Measurements from ENCODE around the gene SBF1. TPM values are rescaled to one million over a fixed set of nuclear protein-coding genes. Genes with fewer than 3 reads are reported as not detected.

The SBF1 gene
- total and polyA plus RNA-seq, 4 donors = 30.1 to 76.9 (median 34.2) TPM

GRCh38 chr22:50490531-50491308, 15.9 kb upstream of the SBF1 start:
- WGBS, 2 donors = 39 to 47% methylated on average over 27 of the region's 27 CpGs
- no peak for ATAC-seq (ENCODE audit: insufficient read depth, low FRiP score)
- TF ChIP-seq CTCF (IDR thresholded peaks at IDR 0.05; ENCODE audit: control extremely low read depth, extremely low read depth) = no peak

GRCh38 chr22:50489363-50490243, 14.8 kb upstream of the SBF1 start:
- H3K4me3 ChIP-seq = peak overlapping the region; percentile 2
- no peak for ATAC-seq (ENCODE audit: insufficient read depth, low FRiP score)
- H3K36me3 ChIP-seq (ENCODE audit: control insufficient read depth in 4 of 4, insufficient read depth in 4 of 4, low read length in 4 of 4) = no peaks in the 10 kb centered on the region
- no peak for TF ChIP-seq CTCF (IDR thresholded peaks at IDR 0.05; ENCODE audit: control extremely low read depth, extremely low read depth)
- no peak for DNase-seq
- no peak overlapping the region for H3K27ac ChIP-seq (ENCODE audit: low read depth in 1 of 2, low read length in 1 of 2)
- H3K9me3 ChIP-seq (ENCODE audit: control insufficient read depth in 4 of 4, insufficient read depth in 3 of 4, low read length in 3 of 4) = no peaks in the 10 kb centered on the region
- no peak overlapping the region for H3K9ac ChIP-seq (ENCODE audit: insufficient read depth in 1 of 2, low read length in 2 of 2)
- H3K27me3 ChIP-seq (ENCODE audit: control insufficient read depth in 3 of 3, insufficient read depth in 3 of 3, low read length in 2 of 3) = peaks cover 0 to 7% (median 0%) of the 10 kb centered on the region in 3 donors
- no peaks in the 10 kb centered on the region for H3K4me1 ChIP-seq (ENCODE audit: control insufficient read depth in 5 of 5, insufficient read depth in 5 of 5, low read length in 5 of 5)
- WGBS, 2 donors = 80 to 86% methylated on average over 29 to 31 of the region's 31 CpGs

More at GRCh38 chr22:50490531-50491308, 15.9 kb upstream of the SBF1 start:
- Histone ChIP-seq H3K27me3 (ENCODE audit: control insufficient read depth in 3 of 3, insufficient read depth in 3 of 3, low read length in 2 of 3) (peaks cover 0 to 7% (median 0%) of the 10 kb centered on the region in 3 donors), H3K4me3 (no peak overlapping the region), H3K36me3 (ENCODE audit: control insufficient read depth in 4 of 4, insufficient read depth in 4 of 4, low read length in 4 of 4) (no peaks in the 10 kb centered on the region), H3K9ac (ENCODE audit: insufficient read depth in 1 of 2, low read length in 2 of 2) (no peak overlapping the region), H3K27ac (ENCODE audit: low read depth in 1 of 2, low read length in 1 of 2) (no peak overlapping the region), H3K9me3 (ENCODE audit: control insufficient read depth in 4 of 4, insufficient read depth in 3 of 4, low read length in 3 of 4) (no peaks in the 10 kb centered on the region), H3K4me1 (ENCODE audit: control insufficient read depth in 5 of 5, insufficient read depth in 5 of 5, low read length in 5 of 5) (no peaks in the 10 kb centered on the region)
- no peak for DNase-seq

DNA sequence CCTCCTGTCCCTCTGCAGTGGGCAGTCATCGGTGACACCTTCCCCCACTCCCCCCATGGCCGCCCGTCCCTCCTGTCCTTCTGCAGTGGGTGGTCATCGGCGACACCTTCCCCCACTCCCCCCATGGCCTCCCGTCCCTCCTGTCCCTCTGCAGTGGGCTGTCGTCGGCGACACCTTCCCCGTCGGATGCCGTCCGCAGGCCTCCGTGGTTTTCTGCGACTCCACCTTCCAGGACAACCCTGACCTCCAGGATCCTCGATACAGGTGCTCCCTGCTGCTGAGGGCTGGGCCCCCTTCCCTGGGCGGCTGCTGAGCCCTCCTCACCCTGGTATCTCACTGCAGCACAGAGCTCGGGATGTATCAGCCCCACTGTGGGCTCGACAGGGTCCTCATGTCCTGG, 14.1 kb upstream of the SBF1 start:
- Histone ChIP-seq H3K27ac (ENCODE audit: low read depth in 1 of 2, low read length in 1 of 2) (no peak overlapping the region), H3K36me3 (ENCODE audit: control insufficient read depth in 4 of 4, insufficient read depth in 4 of 4, low read length in 4 of 4) (no peaks in the 10 kb centered on the region), H3K27me3 (ENCODE audit: control insufficient read depth in 3 of 3, insufficient read depth in 3 of 3, low read length in 2 of 3) (peaks cover 0 to 7% (median 0%) of the 10 kb centered on the region in 3 donors), H3K9ac (ENCODE audit: insufficient read depth in 1 of 2, low read length in 2 of 2) (no peak overlapping the region), H3K4me1 (ENCODE audit: control insufficient read depth in 5 of 5, insufficient read depth in 5 of 5, low read length in 5 of 5) (no peaks in the 10 kb centered on the region), H3K4me3 (no peak overlapping the region), H3K9me3 (ENCODE audit: control insufficient read depth in 4 of 4, insufficient read depth in 3 of 4, low read length in 3 of 4) (no peaks in the 10 kb centered on the region)
- WGBS, 2 donors = 82 to 83% methylated on average over 16 to 19 of the region's 19 CpGs
- TF ChIP-seq CTCF (IDR thresholded peaks at IDR 0.05; ENCODE audit: control extremely low read depth, extremely low read depth) = no peak
- ATAC-seq (ENCODE audit: insufficient read depth, low FRiP score) = no peak
- DNase-seq = no peak
